Measurements from ENCODE around the gene ZSWIM4. TPM values are rescaled to one million over a fixed set of nuclear protein-coding genes. Genes with fewer than 3 reads are reported as not detected.

The ZSWIM4 gene
- total RNA-seq = 5.3 TPM

DNA sequence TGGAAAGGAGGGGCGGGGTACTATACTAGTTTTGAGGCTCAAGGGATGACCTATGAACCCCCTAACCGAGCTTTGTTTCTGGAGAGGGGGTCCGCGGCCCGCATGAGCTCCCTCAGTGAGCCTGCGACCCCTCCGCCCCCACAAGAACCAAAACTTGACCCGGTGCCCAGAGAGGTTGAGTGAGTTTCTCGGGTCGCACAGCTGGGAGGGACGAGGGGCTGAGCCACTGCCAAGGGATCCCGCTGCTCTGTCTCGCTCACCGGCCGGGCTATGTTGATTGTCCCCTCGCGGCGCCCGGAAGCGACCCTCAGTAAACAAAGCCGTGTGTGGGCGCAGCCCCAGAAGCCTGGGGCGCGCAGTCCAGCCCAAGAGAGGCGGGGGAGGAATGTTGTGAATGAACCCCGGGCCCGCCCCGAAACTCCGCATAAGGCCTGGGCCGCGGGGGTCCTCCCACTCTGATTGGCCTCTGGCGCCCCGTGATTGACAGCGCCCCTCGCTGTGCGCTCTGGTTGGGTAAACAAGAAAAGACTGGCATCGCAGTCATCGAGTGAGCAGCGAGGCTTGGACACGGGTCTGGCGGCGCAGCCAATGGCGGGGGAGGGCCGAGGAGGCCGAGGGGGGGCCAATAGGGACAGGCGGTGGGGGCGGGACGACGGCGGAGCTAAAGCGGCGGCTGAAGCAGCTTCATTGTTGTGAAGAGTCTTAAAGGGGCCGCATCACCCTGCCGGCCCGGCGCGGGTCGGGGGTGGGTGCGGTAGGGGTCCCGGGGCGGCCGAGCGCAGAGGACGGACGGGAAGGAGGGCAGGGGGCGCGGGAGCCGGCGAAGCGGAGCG is at the start of gene ZSWIM4:
Gene ZSWIM4, plus strand, starts transcription at position 687 of the 833 bp plus-strand sequence. CDS start 206 bp downstream, outside the sequence.

GRCh38 chr19:13764101-13764807 is 31.0 kb upstream of the ZSWIM4 start, which contains the start of gene MRI1:
Gene MRI1, plus strand, starts transcription at chr19:13764522. Its CDS starts 67 bp downstream, at chr19:13764589.

GRCh38 chr19:13774217-13775191 is 20.7 kb upstream of the ZSWIM4 start, which contains the start of gene C19orf53:
Gene C19orf53, plus strand, starts transcription at chr19:13774456. Its CDS starts 22 bp downstream, at chr19:13774478.

GRCh38 chr19:13876834-13877233 is 81.6 kb downstream of the ZSWIM4 start, which contains the start of gene NANOS3:
Gene NANOS3, plus strand, starts transcription at chr19:13877134. Its CDS starts 115 bp downstream, at chr19:13877249.

Small RNA genes within 50 kb of the gene (small RNA-seq; reads per million reads assigned to genes)
- gene MIR181C (1,302 reads per million, percentile 99 among the genes with 10 or more reads in this experiment), gene MIR181D (190 reads per million, percentile 97 among the genes with 10 or more reads in this experiment), gene RN7SL619P (not detected)

Other genes with a start within 250 kb of the ZSWIM4 start
- gene MRI1, start 30.9 kb upstream of the ZSWIM4 start, total RNA-seq = 15.5 TPM
- gene C19orf53, start 21.0 kb upstream of the ZSWIM4 start, total RNA-seq = 29.3 TPM
- gene NANOS3, start 81.7 kb downstream of the ZSWIM4 start, total RNA-seq = 1.2 TPM
- gene BRME1, start 110.7 kb downstream of the ZSWIM4 start, total RNA-seq = 11.1 TPM
- 16.8 TPM for gene CC2D1A, start 110.8 kb downstream of the ZSWIM4 start, total RNA-seq
- gene PODNL1, start 143.0 kb downstream of the ZSWIM4 start, total RNA-seq = 1.6 TPM
- gene DCAF15, start 157.1 kb downstream of the ZSWIM4 start, total RNA-seq = 10.6 TPM
- 4.2 TPM for gene RFX1, start 210.9 kb downstream of the ZSWIM4 start, total RNA-seq
- not detected for gene RLN3, start 232.7 kb downstream of the ZSWIM4 start, total RNA-seq
- gene IL27RA, start 236.3 kb downstream of the ZSWIM4 start, total RNA-seq = 3.9 TPM

Data from diencephalon (tissue), 1 donor.